GM18502 (cell line): ENCODE results near the gene PAX1.

Experiments
- ATAC-seq: cut with Tn5 transposase; IDR thresholded peaks from one replicate; pipeline ENCODE4 v1.9.1; 2021; ENCODE audit warnings: mild to moderate bottlenecking; ENCODE audit not compliant: unreplicated experiment, poor library complexity

Gene PAX1

DNA sequence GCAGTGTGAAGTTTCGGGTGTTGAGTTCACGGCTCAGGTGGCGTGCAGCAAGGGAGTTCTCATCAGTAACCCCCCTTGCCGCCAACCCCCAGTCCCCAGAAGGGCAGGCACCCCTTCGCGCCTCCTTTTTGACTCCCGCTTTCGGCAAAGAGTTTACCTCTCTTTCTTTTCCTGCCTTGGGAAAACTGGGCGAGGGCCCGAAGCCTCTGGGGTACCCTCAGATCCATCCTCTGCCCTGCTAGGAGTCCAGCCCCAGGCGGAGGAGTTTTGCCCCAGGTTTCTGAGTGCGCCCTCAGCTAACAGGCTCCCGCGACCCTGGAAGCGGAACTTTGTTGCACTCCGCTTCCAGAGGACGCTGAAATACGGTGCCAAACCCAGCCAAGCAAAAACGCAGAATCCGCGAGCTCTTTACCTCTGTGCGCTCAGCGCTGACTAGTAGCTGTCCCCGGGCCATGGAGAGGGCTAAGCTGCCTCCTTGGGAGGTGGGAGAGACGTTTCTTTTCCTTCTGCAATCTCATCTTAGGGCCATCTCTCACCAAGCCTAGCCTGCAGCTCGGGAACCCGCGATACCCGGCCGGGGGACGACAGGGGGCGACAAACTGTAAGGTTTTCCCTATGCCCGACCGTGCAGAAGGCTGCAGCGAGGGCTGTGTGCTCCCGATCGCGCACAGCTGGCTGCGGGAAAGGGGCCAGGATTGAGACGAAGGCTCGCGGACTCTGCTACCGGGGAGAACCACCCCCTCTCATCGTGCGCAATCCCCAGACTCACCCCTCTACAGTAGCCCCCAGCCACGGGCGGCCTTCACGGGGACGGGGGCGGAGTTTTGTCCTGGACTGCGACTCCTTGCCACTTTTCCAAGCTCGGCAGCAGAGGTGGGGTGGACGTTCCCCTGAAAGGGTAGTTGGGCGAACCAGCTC lies 2.7 kb upstream of the PAX1 start:
- ATAC-seq = no peak

DNA sequence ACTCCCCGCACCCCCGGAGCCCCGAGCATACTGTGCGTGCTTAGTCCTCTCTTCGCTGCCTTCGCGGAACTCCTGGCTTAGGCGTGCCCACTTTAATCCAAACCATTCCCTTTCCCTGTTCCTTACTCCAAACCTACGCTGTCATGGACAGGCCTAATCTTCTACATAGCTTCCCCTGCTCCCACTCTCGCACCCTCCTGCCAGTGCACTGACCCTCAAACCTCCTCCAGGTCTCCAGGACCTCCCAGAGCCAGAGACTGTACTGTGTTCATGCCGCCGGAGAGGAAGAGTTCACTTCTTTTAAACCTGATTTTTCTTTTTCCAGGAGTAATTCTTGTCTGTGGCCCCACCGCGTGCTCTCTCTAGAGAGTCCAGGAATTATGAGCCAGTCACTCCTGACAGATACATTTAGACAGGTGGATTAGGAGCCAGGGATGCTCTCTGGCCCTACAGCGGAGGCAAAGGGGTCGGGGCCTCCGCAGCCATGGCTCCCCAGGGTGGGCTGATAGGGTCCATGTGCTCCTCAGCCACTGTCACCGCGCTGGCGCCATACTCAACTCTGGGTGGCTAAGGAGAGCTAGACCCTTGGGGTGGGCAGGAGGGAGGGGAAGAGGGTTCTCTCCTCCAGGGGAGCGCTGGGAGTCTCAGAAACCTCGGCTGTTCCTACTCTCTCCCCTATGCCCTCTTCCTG lies 1.6 kb upstream of the PAX1 start:
- no peak for ATAC-seq

DNA sequence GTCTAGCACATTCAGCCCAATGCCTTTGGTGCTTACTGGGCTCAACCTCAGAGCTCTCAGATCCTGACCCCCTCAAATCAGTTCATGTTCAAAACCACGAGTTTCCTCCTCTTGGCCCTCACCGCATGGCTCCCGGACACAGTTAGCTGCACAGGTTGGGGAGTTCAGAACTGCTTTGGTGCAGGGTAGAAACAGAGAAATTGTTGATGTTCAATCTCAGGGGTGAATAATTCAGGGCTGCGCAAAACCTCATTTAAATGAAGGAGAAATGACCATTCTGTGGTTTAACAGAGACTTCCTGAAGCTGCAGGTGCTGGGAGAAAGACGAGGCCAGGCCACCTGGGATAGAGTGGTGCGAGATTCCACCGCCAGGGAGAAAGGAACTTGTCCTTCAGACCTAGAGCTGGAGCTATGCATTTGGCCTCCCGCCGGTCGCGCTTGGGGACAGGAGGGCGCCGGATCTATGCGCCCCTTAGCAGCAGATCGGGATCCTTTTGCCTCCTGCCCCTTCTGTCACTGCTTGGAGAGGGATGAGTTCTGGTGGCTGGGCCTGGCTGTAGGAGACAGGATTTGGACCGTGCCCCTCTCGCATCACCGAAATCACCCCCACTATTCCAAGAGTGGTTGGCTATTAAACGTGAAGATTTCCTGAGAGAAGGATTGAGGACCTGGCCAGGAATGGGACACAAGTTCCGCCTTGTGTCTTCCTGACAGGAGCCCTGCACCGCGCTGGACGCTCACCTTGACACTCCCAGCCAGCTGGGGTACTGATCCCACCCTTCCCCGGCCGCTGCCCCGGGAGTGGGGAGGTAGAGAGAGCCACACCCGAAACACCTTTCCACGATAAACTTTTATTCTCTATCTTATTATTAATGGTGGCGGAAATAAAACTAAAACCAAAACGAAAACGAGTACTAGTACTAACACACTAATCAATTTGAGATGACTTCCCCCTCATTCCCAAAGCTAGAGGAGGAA lies 767 bp upstream of the PAX1 start:
- no peak for ATAC-seq

DNA sequence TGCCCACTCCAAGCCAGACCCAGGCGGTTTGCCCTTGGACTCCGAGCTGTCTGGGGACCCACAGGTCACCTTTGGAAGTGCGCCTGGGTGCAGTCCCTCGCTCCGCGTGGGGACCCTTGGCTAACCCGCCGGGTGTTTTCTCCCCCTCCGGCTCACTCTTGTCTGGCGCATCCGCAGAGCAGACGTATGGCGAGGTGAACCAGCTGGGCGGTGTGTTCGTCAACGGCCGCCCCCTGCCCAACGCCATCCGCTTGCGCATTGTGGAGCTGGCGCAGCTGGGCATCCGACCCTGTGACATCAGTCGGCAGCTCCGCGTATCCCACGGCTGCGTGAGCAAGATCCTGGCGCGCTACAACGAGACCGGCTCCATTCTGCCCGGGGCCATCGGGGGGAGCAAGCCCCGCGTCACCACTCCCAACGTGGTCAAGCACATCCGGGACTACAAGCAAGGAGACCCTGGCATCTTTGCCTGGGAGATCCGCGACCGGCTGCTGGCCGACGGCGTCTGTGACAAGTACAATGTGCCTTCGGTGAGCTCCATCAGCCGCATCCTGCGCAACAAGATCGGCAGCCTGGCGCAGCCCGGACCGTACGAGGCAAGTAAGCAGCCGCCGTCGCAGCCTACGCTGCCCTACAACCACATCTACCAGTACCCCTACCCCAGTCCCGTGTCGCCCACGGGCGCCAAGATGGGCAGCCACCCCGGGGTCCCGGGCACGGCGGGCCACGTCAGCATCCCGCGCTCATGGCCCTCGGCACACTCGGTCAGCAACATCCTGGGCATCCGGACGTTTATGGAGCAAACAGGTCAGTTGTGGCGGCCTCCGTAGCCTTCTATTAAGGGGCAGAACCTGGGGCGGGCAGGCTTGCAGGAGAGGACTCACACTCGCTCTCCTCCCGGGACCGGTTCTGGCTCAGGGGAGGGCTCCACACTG lies 1.1 kb downstream of the PAX1 start:
- ATAC-seq = no peak

DNA sequence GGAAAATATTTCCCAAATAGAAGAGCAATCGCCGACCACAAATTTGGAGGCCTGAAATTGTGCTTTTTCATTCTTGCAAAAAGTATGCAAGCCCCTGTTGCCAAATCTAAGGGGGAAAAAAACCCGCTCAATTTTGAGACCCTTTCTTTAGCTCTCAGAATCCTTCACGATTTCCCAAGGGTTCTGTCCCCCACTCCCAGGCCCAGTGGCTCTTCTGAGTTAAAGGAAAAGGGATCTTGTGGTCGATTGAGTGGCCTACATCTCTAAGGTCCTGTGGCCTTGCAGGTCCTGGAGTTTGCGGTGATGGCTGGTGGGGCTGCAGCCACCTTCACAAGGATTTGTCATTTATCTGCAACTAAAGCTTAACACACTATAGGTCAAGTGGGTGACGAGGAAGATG lies 1.8 kb downstream of the PAX1 start:
- no peak for ATAC-seq

DNA sequence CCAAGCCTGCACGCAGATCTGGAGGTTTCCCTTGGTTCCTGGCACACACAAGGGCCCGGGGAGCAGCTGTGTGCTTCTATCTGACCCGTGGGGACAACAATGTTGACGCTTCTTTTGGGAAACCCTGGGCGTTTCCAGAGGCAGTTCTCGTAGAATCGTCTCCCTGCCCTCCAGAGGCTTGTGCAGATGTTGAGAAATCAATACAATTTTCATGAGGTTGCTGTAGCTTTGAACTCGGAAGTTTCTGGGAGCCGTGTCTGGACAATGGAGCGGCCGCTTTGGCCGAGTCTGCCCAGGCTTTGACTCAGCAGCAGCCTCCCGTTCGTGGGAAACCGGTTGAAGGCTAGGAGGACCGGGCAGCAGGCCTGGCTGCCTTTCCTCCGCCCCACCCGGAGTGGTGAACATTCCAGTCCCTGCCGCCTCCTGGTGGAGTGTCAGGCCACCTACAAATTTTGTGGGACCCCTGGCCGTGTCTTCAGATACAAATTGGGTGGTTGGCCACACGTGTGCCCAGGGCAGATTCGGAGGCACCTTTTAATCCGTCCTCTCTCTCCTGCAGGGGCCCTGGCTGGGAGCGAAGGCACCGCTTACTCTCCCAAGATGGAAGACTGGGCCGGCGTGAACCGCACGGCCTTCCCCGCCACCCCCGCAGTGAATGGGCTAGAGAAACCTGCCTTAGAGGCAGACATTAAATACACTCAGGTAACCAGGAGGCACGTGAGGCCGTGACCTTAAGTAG lies 2.7 kb downstream of the PAX1 start:
- ATAC-seq = no peak

DNA sequence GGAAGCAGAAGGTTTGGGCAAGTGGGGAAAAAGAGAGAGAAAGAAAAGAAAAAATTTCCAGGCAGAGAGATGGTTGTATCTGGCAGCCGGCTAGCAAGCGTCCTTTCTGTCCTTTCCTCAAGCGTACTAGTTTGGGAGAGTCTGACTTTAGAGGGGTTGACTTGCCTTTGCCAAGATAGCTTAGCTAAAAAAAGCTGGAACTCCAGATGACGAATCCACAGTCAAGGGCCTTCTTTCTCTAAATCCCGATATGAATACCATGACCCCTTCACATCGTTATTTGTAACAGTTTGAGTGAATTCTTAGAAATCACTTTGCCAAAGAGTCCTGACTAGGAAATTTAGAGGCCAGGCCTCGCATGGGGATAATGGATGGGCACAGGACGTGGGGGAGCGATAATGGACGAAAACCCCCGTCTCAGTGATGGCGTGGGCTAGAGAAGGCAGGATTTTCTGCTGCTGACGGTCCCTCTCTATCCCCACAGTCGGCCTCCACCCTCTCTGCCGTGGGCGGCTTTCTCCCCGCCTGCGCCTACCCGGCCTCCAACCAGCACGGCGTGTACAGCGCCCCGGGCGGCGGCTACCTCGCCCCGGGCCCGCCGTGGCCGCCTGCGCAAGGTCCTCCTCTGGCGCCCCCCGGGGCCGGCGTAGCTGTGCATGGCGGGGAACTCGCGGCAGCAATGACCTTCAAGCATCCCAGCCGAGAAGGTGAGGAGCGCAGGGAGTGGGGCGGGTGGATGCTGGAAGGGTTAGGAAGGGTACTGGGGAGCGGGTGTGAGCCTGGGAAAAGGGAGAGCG lies 3.5 kb downstream of the PAX1 start:
- no peak for ATAC-seq

DNA sequence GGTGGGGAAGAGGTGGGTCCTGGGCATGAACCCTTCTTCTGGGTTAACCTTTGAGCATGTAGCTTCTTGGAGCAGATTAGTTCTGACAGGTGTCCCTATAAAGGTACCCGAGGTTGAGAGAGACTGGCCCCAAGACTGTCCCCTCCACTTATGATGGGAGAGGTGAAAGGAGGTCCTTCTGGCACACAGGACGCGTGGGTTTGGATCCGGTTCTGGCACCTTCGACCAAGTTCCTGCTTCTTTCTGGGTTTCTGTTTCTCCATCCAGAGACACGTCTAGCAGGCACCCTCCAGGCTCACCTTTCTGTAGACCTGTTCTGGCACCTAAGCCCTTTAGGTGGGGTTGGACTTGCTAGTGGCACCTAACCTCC lies 4.1 kb downstream of the PAX1 start:
- ATAC-seq = no peak

DNA sequence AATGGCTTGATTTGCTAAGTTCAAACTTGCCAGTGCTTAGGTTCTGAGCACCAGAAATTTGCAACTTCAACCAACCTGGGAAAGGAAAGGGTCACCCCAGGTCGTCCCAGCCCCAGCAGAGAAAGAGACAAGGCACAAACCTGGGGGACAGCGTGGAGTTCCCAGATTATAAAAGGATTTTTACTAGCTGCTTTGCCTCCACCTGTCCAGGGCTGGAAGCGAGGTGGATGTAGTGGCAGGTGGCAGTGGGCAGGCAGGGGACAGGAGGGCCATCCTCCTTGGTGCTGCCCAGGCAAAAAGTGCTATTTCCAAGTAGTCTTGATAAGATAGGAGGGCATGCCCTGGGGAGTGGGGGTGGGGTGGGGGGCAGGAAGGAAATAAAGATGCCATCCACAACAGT lies 4.9 kb downstream of the PAX1 start:
- no peak for ATAC-seq

DNA sequence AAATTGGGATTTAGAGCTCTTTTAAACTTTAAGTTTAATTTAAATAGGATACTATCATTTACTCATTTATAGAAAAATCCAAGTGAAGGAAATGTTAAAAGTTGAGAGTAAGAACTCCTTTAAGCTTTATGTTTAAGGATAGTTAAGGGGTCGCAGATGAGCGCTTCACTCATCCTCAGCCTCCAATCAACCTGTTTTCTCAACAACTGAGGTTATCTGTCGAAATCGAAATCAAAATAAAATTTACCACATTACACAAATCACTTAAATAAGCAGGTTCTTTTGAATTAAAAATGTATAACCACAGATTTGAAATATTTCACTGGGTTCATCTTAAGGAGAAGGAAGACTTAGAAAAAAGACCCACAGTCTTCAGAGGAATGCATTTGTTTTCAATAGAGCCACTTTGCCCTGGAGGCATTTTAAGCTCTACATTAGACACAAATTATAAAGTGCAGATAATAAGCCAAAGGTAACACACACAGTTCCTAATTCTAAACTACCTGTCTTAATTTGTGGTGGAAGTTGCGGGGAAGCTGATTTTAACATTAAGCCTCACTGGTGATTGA lies 5.5 kb downstream of the PAX1 start:
- no peak for ATAC-seq

DNA sequence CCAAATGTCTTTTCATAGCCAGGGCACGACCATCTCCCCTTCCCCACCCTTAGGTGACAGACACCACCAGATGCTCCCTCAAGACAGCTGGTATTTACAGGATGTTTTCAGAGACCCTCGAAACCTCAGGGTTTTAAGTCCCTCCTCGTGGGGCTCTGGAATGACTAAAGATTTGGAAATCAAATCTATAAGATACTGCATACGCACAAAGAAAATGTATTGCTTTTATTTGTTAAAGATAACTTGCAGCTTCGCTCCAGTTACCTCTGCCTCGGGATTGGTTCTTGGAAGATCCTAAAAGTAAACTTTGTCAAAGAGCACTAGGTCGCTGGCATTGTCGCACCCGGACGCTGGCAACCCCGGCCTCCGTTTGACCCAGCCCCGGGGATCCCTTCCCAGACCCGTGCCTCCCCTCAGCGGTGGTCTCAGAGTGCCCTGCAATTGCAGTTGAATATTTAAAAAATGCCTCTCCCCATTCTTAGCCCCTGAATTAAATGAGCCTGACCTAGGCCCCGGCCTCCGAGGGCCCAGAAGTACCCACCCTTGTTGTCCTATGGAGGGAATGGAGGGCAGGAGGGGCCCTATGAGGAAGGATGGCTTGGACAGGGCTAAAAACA lies 7.1 kb downstream of the PAX1 start:
- no peak for ATAC-seq

DNA sequence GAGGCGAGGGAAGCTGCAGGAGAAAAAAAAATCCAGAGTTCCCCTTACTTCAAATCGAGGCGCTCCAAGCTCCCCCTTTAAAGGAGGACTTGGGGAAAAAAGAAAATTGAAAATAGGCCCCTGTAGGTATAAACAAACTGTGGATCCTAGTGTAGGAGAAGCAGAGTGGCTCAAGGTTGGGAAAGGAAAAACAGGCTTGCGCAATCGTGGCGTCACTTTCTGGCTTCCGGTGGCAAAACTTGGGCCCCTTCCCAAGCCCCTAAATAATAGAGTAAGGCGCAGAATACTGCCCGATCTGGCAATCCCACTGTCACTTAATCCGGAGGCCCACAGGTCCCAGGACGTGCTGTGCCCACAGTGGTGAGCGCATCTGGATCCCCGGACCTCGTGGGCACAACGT lies 8.0 kb downstream of the PAX1 start:
- ATAC-seq = no peak

DNA sequence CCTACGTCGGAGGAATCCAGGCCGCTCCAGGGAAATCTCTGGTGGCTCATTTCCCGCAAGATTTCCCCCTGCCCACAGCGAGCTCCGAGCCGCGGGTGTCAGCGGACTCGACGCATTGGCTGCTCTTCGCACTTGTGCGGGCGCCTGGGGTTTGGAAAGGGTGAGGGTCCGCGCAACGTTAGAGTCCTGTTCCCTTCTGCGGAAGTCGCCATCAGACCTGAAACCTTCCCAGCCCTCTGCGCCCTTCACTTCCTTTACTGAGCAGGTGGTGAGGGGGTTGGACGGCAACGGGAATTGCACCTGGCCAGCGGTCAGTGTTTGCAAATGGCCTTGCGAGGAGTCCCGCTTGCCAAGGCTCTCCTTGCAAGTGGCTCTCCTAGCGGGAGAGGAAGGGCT lies 8.4 kb downstream of the PAX1 start:
- ATAC-seq = no peak

DNA sequence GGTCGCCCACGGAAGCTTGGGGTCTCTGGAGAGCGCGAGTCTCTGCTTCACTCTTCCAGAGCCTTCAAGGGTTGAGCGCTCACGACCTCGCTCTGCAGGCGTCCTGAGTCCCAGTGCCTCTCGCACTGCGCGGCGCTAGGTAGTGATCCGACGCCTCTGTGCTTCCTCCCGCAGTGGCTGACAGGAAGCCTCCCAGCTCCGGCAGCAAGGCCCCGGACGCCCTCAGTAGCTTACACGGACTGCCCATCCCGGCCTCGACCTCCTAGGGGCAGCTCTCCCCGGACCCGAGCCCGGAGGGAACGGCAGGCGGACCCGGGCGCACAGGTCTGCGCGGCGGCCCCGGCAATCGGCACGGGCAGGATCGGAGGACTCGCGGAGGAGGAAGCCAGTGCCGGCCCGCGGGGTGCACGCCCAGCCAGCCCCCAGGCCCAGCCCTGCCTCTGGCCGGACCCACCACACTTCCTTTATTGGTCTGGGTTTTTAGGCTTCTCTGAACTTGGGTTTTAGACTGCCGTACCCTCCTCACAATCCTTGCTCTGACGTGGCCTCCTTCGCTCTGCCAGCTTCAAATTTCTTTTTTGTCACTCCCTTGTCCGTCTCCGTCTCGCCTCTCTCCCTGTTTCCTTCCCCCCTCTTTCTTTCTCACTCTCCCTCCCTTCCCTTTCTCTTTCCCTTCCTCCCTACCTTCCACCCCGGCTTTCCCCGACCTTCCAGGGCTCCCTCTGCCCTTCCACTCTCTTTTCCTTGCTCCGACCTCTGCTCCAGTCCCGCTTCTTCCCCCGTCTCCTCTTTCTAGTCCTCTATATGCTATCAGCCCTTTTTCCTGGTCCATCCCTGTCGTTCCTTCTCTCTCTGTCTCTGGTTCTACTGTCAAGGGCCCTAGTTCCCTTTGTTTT lies 9.1 kb downstream of the PAX1 start:
- ATAC-seq = no peak

DNA sequence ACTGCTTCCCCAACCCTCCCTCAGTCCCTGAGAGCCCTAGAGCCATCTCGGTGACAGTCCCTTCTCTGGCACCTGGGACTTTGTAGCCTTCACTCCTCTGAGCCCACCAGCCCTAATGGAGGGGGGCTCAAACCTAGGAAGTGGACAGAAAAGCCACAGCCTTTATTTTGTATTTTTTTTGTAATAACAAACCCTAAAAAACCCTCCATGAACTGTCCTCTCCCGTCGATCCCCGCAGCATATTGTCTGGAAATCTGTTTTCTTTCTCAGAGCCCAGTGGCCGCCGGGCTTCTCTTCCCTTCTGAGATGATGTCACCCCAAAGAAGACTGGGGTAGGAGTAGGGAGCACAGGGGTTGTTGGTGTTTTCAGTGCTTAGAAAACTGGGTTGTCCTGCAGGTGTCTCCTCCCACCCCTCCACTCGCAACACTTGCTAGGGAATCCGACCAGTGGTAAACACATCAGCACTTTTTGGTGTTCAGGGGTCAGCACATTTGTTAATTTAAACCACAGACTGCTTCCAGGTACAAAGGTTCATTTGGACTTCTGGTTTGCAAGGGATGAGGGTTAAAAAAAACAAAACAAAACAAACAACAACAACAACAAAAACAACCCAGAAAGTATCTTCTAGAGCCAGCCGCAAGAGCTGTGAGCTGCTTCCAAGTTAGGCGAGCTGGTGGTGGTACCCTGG lies 9.9 kb downstream of the PAX1 start:
- no peak for ATAC-seq
